GM12878 (cell line): ENCODE results near the gene DFFA. TPM values are rescaled to one million over a fixed set of nuclear protein-coding genes. Genes with fewer than 3 reads are reported as not detected.

Source experiments
- CBFB ChIP-seq: IDR thresholded peaks from 2 replicates; pipeline ENCODE4 v1.6.1; 2016; ENCODE audit warnings: antibody characterized with exemption, low read depth
- CHD2 ChIP-seq: IDR thresholded peaks from 2 replicates; pipeline ENCODE4 v1.6.1; 2011; ENCODE audit warnings: low read depth, low read length, improper control_type of control experiment, borderline replicate concordance
- DPF2 ChIP-seq: fragments of 450-650 bp; IDR thresholded peaks from 2 replicates; pipeline ENCODE4 v1.6.1; 2017; ENCODE audit warnings: mild to moderate bottlenecking
- E2F4 ChIP-seq: IDR thresholded peaks from 2 replicates; pipeline ENCODE4 v1.6.1; 2012; ENCODE audit warnings: low read depth, low read length, improper control_type of control experiment
- E4F1 ChIP-seq: fragments of 450-650 bp; IDR thresholded peaks from 2 replicates; pipeline ENCODE4 v1.6.1; 2018; ENCODE audit warnings: borderline replicate concordance, mild to moderate bottlenecking; ENCODE audit not compliant: partially characterized antibody
- EZH2 ChIP-seq: IDR thresholded peaks from 2 replicates; pipeline ENCODE4 v1.6.1; 2012; ENCODE audit warnings: low read depth, mild to moderate bottlenecking, control low read depth, inconsistent platforms, low read length, borderline replicate concordance; ENCODE audit not compliant: control insufficient read depth
- HDAC2 ChIP-seq: fragments of 200-600 bp; sonication (generic); IDR thresholded peaks from 2 replicates; pipeline ENCODE4 v1.6.1; 2017
- HSF1 ChIP-seq: fragments of 150-350 bp; IDR thresholded peaks from 2 replicates; pipeline ENCODE4 v1.6.1; 2014; ENCODE audit warnings: mild to moderate bottlenecking, low read depth, low read length
- IRF4 ChIP-seq: IDR thresholded peaks from 2 replicates; pipeline ENCODE4 v1.6.1; 2011; ENCODE audit warnings: low read depth, low read length
- JUND ChIP-seq: IDR thresholded peaks from 2 replicates; pipeline ENCODE4 v1.6.1; 2012; ENCODE audit warnings: low read depth, mild to moderate bottlenecking, low read length, improper control_type of control experiment, moderate library complexity
- MYC ChIP-seq: IDR thresholded peaks from 2 replicates; pipeline ENCODE4 v1.6.1; 2011; ENCODE audit warnings: mild to moderate bottlenecking, low read length, moderate library complexity, inconsistent platforms; ENCODE audit not compliant: insufficient read depth, insufficient replicate concordance, insufficient read length, severe bottlenecking
- NFXL1 ChIP-seq: fragments of 450-650 bp; IDR thresholded peaks from 2 replicates; pipeline ENCODE4 v1.6.1; 2017; ENCODE audit warnings: antibody characterized with exemption, mild to moderate bottlenecking, borderline replicate concordance
- NKRF ChIP-seq: fragments of 450-650 bp; conservative IDR thresholded peaks from 2 replicates; pipeline ENCODE4 v1.6.1; 2017; ENCODE audit warnings: mild to moderate bottlenecking, moderate library complexity
- NR2C2 ChIP-seq: IDR thresholded peaks from 2 replicates; pipeline ENCODE4 v1.6.1; 2011; ENCODE audit warnings: borderline replicate concordance, low read depth; ENCODE audit not compliant: control insufficient read depth, insufficient read length
- POLR2AphosphoS5 ChIP-seq: IDR thresholded peaks from 2 replicates; pipeline ENCODE4 v1.6.1; 2011; ENCODE audit warnings: mild to moderate bottlenecking, low read length, inconsistent platforms
- SMAD5 ChIP-seq: IDR thresholded peaks from 2 replicates; pipeline ENCODE4 v1.6.1; 2016; ENCODE audit warnings: antibody characterized with exemption, low read depth
- SPI1 ChIP-seq: IDR thresholded peaks from 2 replicates; pipeline ENCODE4 v1.6.1; 2011; ENCODE audit warnings: low read depth, mild to moderate bottlenecking, low read length, moderate library complexity, borderline replicate concordance; ENCODE audit not compliant: insufficient read depth
- SUZ12 ChIP-seq: fragments of 200-600 bp; sonication (generic); IDR thresholded peaks from one replicate; pipeline ENCODE4 v1.6.1; 2018; ENCODE audit warnings: antibody characterized with exemption, mild to moderate bottlenecking; ENCODE audit not compliant: unreplicated experiment
- WRNIP1 ChIP-seq: IDR thresholded peaks from 2 replicates; pipeline ENCODE4 v1.6.1; 2011; ENCODE audit warnings: low read depth, low read length, improper control_type of control experiment, borderline replicate concordance
- ZNF217 ChIP-seq: fragments of 450-650 bp; IDR thresholded peaks from 2 replicates; pipeline ENCODE4 v1.6.1; 2017; ENCODE audit warnings: antibody characterized with exemption, mild to moderate bottlenecking
- ZNF274 ChIP-seq: IDR thresholded peaks from one replicate; pipeline ENCODE4 v1.8.0; 2011; ENCODE audit not compliant: insufficient read length, insufficient read depth
- ZNF384 ChIP-seq: IDR thresholded peaks from 2 replicates; pipeline ENCODE4 v1.6.1; 2012; ENCODE audit warnings: low read depth, mild to moderate bottlenecking, low read length, improper control_type of control experiment, borderline replicate concordance
- polyA plus RNA-seq, 11 experiments: library from polyadenylated mRNA; depleted of rRNA in 4 of 11; unstranded in 6 of 11; stranded (reverse) in 5 of 11; fragments of >200 nt; fragmentation: Nextera tagmentation in 4 of 11; fragmentation: Illumina TruSeq in 1 of 11; extraction: Ambion mirVana in 4 of 11; extraction: Trizol in 1 of 11; gene quantifications; 1 replicate in 1 of 11; 2 replicates in 10 of 11; pipeline versions ENCODE4 v1.2.1 to v1.2.3, GENCODE V29; 2011 to 2016; ENCODE audit warnings: inconsistent platforms in 2 of 11, missing spikeins in 2 of 11, low read depth in 1 of 11
- total RNA-seq, 4 experiments: library from RNA; depleted of rRNA in 3 of 4; stranded (reverse); fragments of >200 nt in 3 of 4; fragmentation: Illumina TruSeq in 1 of 4; extraction: Trizol in 1 of 4; gene quantifications; 2 replicates each; pipeline versions ENCODE4 v1.2.1 to v1.2.3, GENCODE V29; 2013 to 2021

Gene DFFA
- total and polyA plus RNA-seq, 10 of the 15 experiments (the other 5 are each of a cell fraction or from before 2014, with no cell fraction given): 37.4 to 83.8 (median 52.4) TPM

- TF ChIP-seq HDAC2 (peak; percentile 92), DPF2 (peak; percentile 62; the same call in 1 of the 2 replicates), CBFB (peak; percentile 56; the same call in 1 of the 2 replicates), IRF4 (peak; percentile 57; the same call in 1 of the 2 replicates), POLR2AphosphoS5 (peak; percentile 53), MYC (no peak), ZNF274 (no peak), NFXL1 (no peak), E4F1 (no peak), CHD2 (peak; percentile 65; the same call in 1 of the 2 replicates), HSF1 (0 out of 2 replicates have a peak, but pooled peaks have one; percentile 32), EZH2 (no peak), SUZ12 (no peak), SPI1 (peak; percentile 65; the same call in 1 of the 2 replicates), NR2C2 (no peak), ZNF384 (no peak), E2F4 (peak; percentile 99), SMAD5 (0 out of 2 replicates have a peak, but pooled peaks have one; percentile 25), ZNF217 (peak; percentile 22; the same call in 1 of the 2 replicates), WRNIP1 (0 out of 2 replicates have a peak, but pooled peaks have one; percentile 42), NKRF (peak; percentile 99), JUND (no peak)
Measured at GRCh38 chr1:10430216-10431069, 41.9 kb downstream of the DFFA start, which contains the start of gene CENPS (continued).
